ENCODE results near the gene GPR39. TPM values are rescaled to one million over a fixed set of nuclear protein-coding genes. Genes with fewer than 3 reads are reported as not detected.

Gene GPR39
- total and polyA plus RNA-seq, 2 donors (not counting 3 experiments of a cell fraction or from before 2014, with no cell fraction given) = 0.03 to 0.20 TPM

- H3K4me3 ChIP-seq (replicated peaks in 1 of 3; ENCODE audit: insufficient read depth in 1 of 3, low read depth in 1 of 3, low read length in 3 of 3) = no peak overlapping the region
- H3K9ac ChIP-seq (replicated peaks; ENCODE audit: extremely low read depth, insufficient read depth, low read length) = no peak overlapping the region
- no peaks in the 10 kb centered on the region for H3K36me3 ChIP-seq (ENCODE audit: control insufficient read depth in 2 of 2, extremely low read depth in 1 of 2, insufficient read depth in 2 of 2, low read length in 2 of 2)
- dilution Hi-C loops (cut with MboI; ENCODE audit: extremely low pct_ligation_motif_present, low sequenced_read_pairs) (no loop called here), intact Hi-C loops (cut with micrococcal nuclease) (no loop called here)
- no peak overlapping the region for H2AFZ ChIP-seq (ENCODE audit: low read depth, low read length)
- BruUV-seq (replicated peaks) = no TSS peak
- FAIRE-seq = no peak
- H3K27me3 ChIP-seq (ENCODE audit: control insufficient read depth in 2 of 2, insufficient read depth in 2 of 2, low read length in 2 of 2) = no peaks in the 10 kb centered on the region
- H3K4me1 ChIP-seq (ENCODE audit: control insufficient read depth, extremely low read depth, insufficient read depth, low read length) = no peaks in the 10 kb centered on the region
- no peaks in the 10 kb centered on the region for H4K20me1 ChIP-seq (replicated peaks; ENCODE audit: control insufficient read depth, extremely low read depth, insufficient read depth, low read length)
- no peak for TF ChIP-seq EZH2 (IDR thresholded peaks at IDR 0.05; ENCODE audit: borderline replicate concordance, low read depth, low read length, severe bottlenecking)
- TF ChIP-seq GATA2 (IDR thresholded peaks at IDR 0.05; ENCODE audit: insufficient read depth, insufficient read length, low read depth, low read length) = no peak
- no peak for TF ChIP-seq CTCF (IDR thresholded peaks at IDR 0.05; ENCODE audit: extremely low read depth in 1 of 2, insufficient read depth in 1 of 2, low read depth in 1 of 2, low read length in 2 of 2)
- TF ChIP-seq MAX (IDR thresholded peaks at IDR 0.05; ENCODE audit: insufficient read depth, insufficient read length) = no peak
- no peak for TF ChIP-seq JUN (IDR thresholded peaks at IDR 0.05; ENCODE audit: borderline replicate concordance, insufficient read depth, insufficient read length, low read depth)
- no peak for TF ChIP-seq POLR2A (IDR thresholded peaks at IDR 0.05; ENCODE audit: low read depth, low read length)
- no peak for TF ChIP-seq POLR2AphosphoS5 (IDR thresholded peaks at IDR 0.05; ENCODE audit: insufficient read depth, low read depth, low read length)
- no peak for TF ChIP-seq FOS (IDR thresholded peaks at IDR 0.05; ENCODE audit: borderline replicate concordance, insufficient read depth, low read length)
- TF ChIP-seq MYC (IDR thresholded peaks at IDR 0.05; ENCODE audit: low read depth, low read length) = no peak
- H3K9me1 ChIP-seq (replicated peaks; ENCODE audit: control insufficient read depth, extremely low read depth, insufficient read depth, low read length) = no peaks in the 10 kb centered on the region
- no peak overlapping the region for H3K27ac ChIP-seq (ENCODE audit: insufficient read depth, low read depth, low read length)
- H3K9me3 ChIP-seq (replicated peaks; ENCODE audit: control insufficient read depth, insufficient read depth, low read length) = no peaks in the 10 kb centered on the region
- H3K79me2 ChIP-seq (ENCODE audit: control insufficient read depth, insufficient read depth, low read length) = no peaks in the 10 kb centered on the region
- ChIA-PET POLR2A (no interaction called here), CTCF (interaction anchor here (1.3 kb wide), 1 partner anchor 12 kb away, joined by 5 read pairs; no protein-coding TSS in a partner anchor)
- DNase-seq (ENCODE audit: low read depth, low spot score) = no peak
- no peak overlapping the region for H3K4me2 ChIP-seq (ENCODE audit: insufficient read depth, low read length)
Measured at GRCh38 chr2:132559326-132559725, 142.7 kb downstream of the GPR39 start.
